Left renal pelvis (tissue), 4 donors: Measurements from ENCODE around the gene TGIF2LY. TPM values are rescaled to one million over a fixed set of nuclear protein-coding genes. Genes with fewer than 3 reads are reported as not detected.
"Not testable (repeated sequence)": the region's sequence is repeated elsewhere in the genome, so short reads cannot be mapped to it uniquely, and the experiment has no call there.

Experiments
- DNase-seq, 4 donors: peaks; one replicate each; pipeline ENCODE4 v3.0.0-alpha.2; 2013; ENCODE audit warnings: low read depth in 4 of 4, low spot score in 3 of 4
- polyA plus RNA-seq, 4 donors: library from polyadenylated mRNA; unstranded; fragments of 120-200 nt; gene quantifications; one replicate each; pipeline ENCODE4 v1.2.1, GENCODE V29; 2013; ENCODE audit not compliant: insufficient read length in 4 of 4

The TGIF2LY gene
- polyA plus RNA-seq: not detected

DNA sequence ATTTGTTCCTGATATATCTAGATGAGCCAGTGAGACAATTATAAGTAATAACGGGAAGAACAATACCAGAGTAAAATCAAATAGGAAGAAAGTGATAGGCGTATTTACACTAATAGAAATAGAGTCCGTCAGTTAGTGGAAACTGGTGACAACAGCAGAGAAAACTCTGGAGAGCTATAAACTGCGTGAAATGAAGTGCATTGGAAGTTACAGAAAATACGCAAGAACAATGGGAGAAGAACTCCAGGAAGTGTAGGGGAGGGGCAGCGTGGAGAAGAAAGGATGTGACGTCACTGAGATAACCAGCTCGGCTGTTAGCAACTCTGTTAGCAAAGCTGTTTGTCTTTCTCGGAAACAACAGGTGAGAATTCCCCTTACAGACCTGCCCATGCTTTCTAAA is at the start of gene TGIF2LY:
TGIF2LY (plus strand) TSS at position 301 of the 400 bp plus-strand sequence. CDS start 178 bp downstream, outside the sequence.
- DNase-seq: not testable (repeated sequence)
